HG02852 (cell line): ENCODE measurements around the gene ABCA13.

Source experiments
- ATAC-seq: cut with Tn5 transposase; IDR thresholded peaks from one replicate; pipeline ENCODE4 v1.9.1; 2021; ENCODE audit warnings: mild to moderate bottlenecking, moderate library complexity; ENCODE audit not compliant: unreplicated experiment

ABCA13 gene

GRCh38 chr7:48505466-48505865, 334.2 kb downstream of the ABCA13 start:
- no peak for ATAC-seq

- no peak for ATAC-seq
Observed at GRCh38 chr7:48506569-48506968, 335.3 kb downstream of the ABCA13 start.

GRCh38 chr7:48511080-48511479, 339.8 kb downstream of the ABCA13 start:
- no peak for ATAC-seq

- ATAC-seq = no peak
Observed at GRCh38 chr7:48512892-48513291, 341.6 kb downstream of the ABCA13 start.

- ATAC-seq = no peak
Observed at GRCh38 chr7:48515171-48515570, 343.9 kb downstream of the ABCA13 start.

- no peak for ATAC-seq
Observed at GRCh38 chr7:48518092-48518491, 346.8 kb downstream of the ABCA13 start.

GRCh38 chr7:48522692-48523091, 351.4 kb downstream of the ABCA13 start:
- no peak for ATAC-seq

GRCh38 chr7:48525736-48526732, 354.8 kb downstream of the ABCA13 start:
- no peak for ATAC-seq

GRCh38 chr7:48528646-48529045, 357.4 kb downstream of the ABCA13 start:
- no peak for ATAC-seq

GRCh38 chr7:48537561-48537960, 366.3 kb downstream of the ABCA13 start:
- no peak for ATAC-seq

GRCh38 chr7:48540746-48541145, 369.5 kb downstream of the ABCA13 start:
- ATAC-seq = no peak

GRCh38 chr7:48548667-48549066, 377.4 kb downstream of the ABCA13 start:
- ATAC-seq = no peak

GRCh38 chr7:48551652-48552051, 380.4 kb downstream of the ABCA13 start:
- no peak for ATAC-seq

- no peak for ATAC-seq
Observed at GRCh38 chr7:48563334-48563733, 392.1 kb downstream of the ABCA13 start.

GRCh38 chr7:48575516-48575915, 404.3 kb downstream of the ABCA13 start:
- ATAC-seq = no peak

- no peak for ATAC-seq
Observed at GRCh38 chr7:48587475-48587874, 416.2 kb downstream of the ABCA13 start.

- ATAC-seq = no peak
Observed at GRCh38 chr7:48594349-48594748, 423.1 kb downstream of the ABCA13 start.

- no peak for ATAC-seq
Observed at GRCh38 chr7:48595756-48596155, 424.5 kb downstream of the ABCA13 start.

GRCh38 chr7:48610705-48611104, 439.4 kb downstream of the ABCA13 start:
- no peak for ATAC-seq

- no peak for ATAC-seq
Observed at GRCh38 chr7:48611993-48612392, 440.7 kb downstream of the ABCA13 start.

GRCh38 chr7:48617508-48617907, 446.2 kb downstream of the ABCA13 start:
- no peak for ATAC-seq

- no peak for ATAC-seq
Observed at GRCh38 chr7:48617993-48618392, 446.7 kb downstream of the ABCA13 start.

- no peak for ATAC-seq
Observed at GRCh38 chr7:48621076-48621475, 449.8 kb downstream of the ABCA13 start.
